HEK293 (cell line): ENCODE results near the gene LZIC.

Experiments used
- BCL11A ChIP-seq: fragments of 450-650 bp; formaldehyde crosslinking; IDR thresholded peaks from 2 replicates; pipeline ENCODE4 v1.5.1; 2016; ENCODE audit warnings: low read depth, missing biosample characterization, missing genetic modification characterization
- GLI4 ChIP-seq: fragments of 450-650 bp; formaldehyde crosslinking; IDR thresholded peaks from 2 replicates; pipeline ENCODE4 v1.5.1; 2016; ENCODE audit warnings: missing biosample characterization, missing genetic modification characterization
- PBX3 ChIP-seq: sonication (generic); formaldehyde crosslinking; IDR thresholded peaks from 2 replicates; pipeline ENCODE4 v1.8.1; 2022; ENCODE audit warnings: mild to moderate bottlenecking, moderate library complexity, missing genetic modification reagents
- PRDM1 ChIP-seq: fragments of 450-650 bp; formaldehyde crosslinking; IDR thresholded peaks from 2 replicates; pipeline ENCODE4; 2016; ENCODE audit warnings: missing biosample characterization, missing genetic modification characterization
- RBAK ChIP-seq: fragments of 450-650 bp; formaldehyde crosslinking; IDR thresholded peaks from 2 replicates; pipeline ENCODE4 v1.5.1; 2016; ENCODE audit warnings: missing biosample characterization, missing genetic modification characterization
- ZBTB11 ChIP-seq: fragments of 450-650 bp; formaldehyde crosslinking; conservative IDR thresholded peaks from 2 replicates; pipeline ENCODE4 v1.5.1; 2016; ENCODE audit warnings: low read depth, missing biosample characterization, missing genetic modification characterization
- ZNF274 ChIP-seq, 2 experiments: fragments of 200-500 bp in 1 of 2; fragments of 450-650 bp in 1 of 2; sonication (Bioruptor generic) in 1 of 2; formaldehyde crosslinking in 1 of 2; IDR thresholded peaks; 2 replicates each; pipeline versions ENCODE4 v1.5.1 to v1.6.1; 2014 to 2016; ENCODE audit warnings: borderline replicate concordance in 1 of 2, inconsistent platforms in 1 of 2, low read length in 1 of 2, missing biosample characterization in 1 of 2, missing genetic modification characterization in 1 of 2
- ZNF292 ChIP-seq: fragments of 450-650 bp; formaldehyde crosslinking; IDR thresholded peaks from 2 replicates; pipeline ENCODE4 v1.5.1; 2016; ENCODE audit warnings: low read depth, missing biosample characterization, missing genetic modification characterization, borderline replicate concordance
- ZNF341 ChIP-seq: fragments of 450-650 bp; formaldehyde crosslinking; IDR thresholded peaks from 2 replicates; pipeline ENCODE4; 2016; ENCODE audit warnings: low read depth, missing biosample characterization, missing genetic modification characterization
- ZNF621 ChIP-seq: fragments of 450-650 bp; formaldehyde crosslinking; IDR thresholded peaks from 2 replicates; pipeline ENCODE4 v1.5.1; 2017; ENCODE audit warnings: missing biosample characterization, missing genetic modification characterization
- ZNF747 ChIP-seq: fragments of 450-650 bp; formaldehyde crosslinking; IDR thresholded peaks from 2 replicates; pipeline ENCODE4 v1.5.1; 2016; ENCODE audit warnings: missing biosample characterization, missing genetic modification characterization
- TF ChIP-seq, protein P1 (sequence below): fragments of 450-650 bp; formaldehyde crosslinking; IDR thresholded peaks from 2 replicates; pipeline ENCODE4 v1.5.1; 2016; ENCODE audit warnings: missing biosample characterization, missing genetic modification characterization
- TF ChIP-seq, protein P2 (sequence below): fragments of 450-650 bp; formaldehyde crosslinking; IDR thresholded peaks from 2 replicates; pipeline ENCODE4 v1.5.1; 2016; ENCODE audit warnings: missing biosample characterization, missing genetic modification characterization
- TF ChIP-seq, protein P3 (sequence below): fragments of 450-650 bp; formaldehyde crosslinking; IDR thresholded peaks from 2 replicates; pipeline ENCODE4 v1.5.1; 2016; ENCODE audit warnings: missing biosample characterization, missing genetic modification characterization

DNA sequence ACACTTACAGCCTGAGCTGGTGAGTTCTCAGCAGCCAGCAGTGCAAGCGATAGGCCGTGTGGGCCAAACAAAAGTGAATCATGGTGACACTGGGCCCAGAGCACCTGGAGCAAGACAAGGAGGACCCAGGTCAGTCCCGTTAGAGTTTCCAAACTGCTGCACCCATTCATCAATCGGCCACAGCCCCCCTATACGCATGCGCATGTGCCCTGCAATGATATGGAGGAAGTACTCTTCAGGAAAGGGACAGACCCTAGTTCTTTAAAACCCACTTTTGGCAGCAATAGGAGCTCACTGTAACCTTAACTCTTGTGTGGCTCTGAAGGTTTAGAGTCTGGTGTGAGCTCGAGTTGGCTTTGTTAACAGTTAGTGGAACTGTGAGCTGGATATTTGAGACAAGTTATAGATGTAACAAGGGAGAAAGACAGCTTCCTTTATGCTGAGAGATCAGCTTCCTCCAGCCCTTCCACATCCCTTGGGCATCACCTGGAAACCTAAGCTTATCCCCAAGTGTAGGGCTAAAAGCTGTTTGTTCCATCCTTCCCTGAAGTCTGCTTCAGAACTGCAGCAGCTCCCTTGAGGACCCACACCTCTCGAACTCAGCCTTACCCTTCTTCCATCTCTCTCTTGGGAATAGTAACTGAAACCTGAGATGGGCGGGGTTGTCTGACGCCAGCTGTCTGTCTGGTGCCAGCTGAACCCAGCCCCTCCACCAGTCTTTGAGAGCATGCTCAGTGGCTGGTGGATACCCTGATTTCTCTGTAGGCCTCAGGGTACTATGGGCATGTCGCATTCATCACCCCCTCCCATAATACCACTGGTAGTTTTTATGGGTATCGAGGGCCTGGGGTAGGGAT is 17.7 kb upstream of the LZIC start:
- TF ChIP-seq RBAK (tag by site-specific recombination) (no peak), ZNF341 (tag by site-specific recombination) (no peak), ZBTB11 (tag by site-specific recombination) (no peak), PRDM1 (no peak), ZNF292 (no peak), GLI4 (no peak), BCL11A (tag by site-specific recombination) (no peak), ZNF621 (tag by site-specific recombination) (no peak), ZNF747 (tag by site-specific recombination) (no peak), ZNF274 (IDR thresholded peaks at IDR 0.05; ENCODE audit: low read length) (no peak), ZNF274 (tag by site-specific recombination; IDR thresholded peaks at IDR 0.05; ENCODE audit: borderline replicate concordance) (no peak), PBX3 (no peak)
- TF ChIP-seq, protein P1, sequence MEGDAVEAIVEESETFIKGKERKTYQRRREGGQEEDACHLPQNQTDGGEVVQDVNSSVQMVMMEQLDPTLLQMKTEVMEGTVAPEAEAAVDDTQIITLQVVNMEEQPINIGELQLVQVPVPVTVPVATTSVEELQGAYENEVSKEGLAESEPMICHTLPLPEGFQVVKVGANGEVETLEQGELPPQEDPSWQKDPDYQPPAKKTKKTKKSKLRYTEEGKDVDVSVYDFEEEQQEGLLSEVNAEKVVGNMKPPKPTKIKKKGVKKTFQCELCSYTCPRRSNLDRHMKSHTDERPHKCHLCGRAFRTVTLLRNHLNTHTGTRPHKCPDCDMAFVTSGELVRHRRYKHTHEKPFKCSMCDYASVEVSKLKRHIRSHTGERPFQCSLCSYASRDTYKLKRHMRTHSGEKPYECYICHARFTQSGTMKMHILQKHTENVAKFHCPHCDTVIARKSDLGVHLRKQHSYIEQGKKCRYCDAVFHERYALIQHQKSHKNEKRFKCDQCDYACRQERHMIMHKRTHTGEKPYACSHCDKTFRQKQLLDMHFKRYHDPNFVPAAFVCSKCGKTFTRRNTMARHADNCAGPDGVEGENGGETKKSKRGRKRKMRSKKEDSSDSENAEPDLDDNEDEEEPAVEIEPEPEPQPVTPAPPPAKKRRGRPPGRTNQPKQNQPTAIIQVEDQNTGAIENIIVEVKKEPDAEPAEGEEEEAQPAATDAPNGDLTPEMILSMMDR (tag by site-specific recombination), result no peak
- TF ChIP-seq, protein P2, sequence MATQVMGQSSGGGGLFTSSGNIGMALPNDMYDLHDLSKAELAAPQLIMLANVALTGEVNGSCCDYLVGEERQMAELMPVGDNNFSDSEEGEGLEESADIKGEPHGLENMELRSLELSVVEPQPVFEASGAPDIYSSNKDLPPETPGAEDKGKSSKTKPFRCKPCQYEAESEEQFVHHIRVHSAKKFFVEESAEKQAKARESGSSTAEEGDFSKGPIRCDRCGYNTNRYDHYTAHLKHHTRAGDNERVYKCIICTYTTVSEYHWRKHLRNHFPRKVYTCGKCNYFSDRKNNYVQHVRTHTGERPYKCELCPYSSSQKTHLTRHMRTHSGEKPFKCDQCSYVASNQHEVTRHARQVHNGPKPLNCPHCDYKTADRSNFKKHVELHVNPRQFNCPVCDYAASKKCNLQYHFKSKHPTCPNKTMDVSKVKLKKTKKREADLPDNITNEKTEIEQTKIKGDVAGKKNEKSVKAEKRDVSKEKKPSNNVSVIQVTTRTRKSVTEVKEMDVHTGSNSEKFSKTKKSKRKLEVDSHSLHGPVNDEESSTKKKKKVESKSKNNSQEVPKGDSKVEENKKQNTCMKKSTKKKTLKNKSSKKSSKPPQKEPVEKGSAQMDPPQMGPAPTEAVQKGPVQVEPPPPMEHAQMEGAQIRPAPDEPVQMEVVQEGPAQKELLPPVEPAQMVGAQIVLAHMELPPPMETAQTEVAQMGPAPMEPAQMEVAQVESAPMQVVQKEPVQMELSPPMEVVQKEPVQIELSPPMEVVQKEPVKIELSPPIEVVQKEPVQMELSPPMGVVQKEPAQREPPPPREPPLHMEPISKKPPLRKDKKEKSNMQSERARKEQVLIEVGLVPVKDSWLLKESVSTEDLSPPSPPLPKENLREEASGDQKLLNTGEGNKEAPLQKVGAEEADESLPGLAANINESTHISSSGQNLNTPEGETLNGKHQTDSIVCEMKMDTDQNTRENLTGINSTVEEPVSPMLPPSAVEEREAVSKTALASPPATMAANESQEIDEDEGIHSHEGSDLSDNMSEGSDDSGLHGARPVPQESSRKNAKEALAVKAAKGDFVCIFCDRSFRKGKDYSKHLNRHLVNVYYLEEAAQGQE (tag by site-specific recombination), result no peak
- TF ChIP-seq, protein P3, sequence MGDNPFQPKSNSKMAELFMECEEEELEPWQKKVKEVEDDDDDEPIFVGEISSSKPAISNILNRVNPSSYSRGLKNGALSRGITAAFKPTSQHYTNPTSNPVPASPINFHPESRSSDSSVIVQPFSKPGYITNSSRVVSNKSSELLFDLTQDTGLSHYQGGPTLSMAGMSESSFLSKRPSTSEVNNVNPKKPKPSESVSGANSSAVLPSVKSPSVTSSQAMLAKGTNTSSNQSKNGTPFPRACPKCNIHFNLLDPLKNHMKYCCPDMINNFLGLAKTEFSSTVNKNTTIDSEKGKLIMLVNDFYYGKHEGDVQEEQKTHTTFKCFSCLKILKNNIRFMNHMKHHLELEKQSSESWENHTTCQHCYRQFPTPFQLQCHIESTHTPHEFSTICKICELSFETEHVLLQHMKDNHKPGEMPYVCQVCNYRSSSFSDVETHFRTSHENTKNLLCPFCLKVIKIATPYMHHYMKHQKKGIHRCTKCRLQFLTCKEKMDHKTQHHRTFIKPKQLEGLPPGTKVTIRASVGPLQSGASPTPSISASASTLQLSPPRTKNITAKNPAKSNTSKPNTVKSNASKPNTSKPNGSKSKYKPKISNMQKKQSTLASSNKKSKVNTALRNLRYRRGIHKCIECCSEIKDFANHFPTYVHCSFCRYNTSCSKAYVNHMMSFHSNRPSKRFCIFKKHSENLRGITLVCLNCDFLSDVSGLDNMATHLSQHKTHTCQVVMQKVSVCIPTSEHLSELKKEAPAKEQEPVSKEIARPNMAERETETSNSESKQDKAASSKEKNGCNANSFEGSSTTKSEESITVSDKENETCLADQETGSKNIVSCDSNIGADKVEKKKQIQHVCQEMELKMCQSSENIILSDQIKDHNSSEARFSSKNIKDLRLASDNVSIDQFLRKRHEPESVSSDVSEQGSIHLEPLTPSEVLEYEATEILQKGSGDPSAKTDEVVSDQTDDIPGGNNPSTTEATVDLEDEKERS (tag by site-specific recombination), result no peak
